Ovary (tissue), 3 donors: Measurements from ENCODE around the gene CCDC196.

Experiments
- CTCF ChIP-seq, 3 donors: fragments of 450-650 bp in 2 of 3; fragments of 200-600 bp in 1 of 3; IDR thresholded peaks; one replicate each; pipeline versions ENCODE4 v1.5.1 to v1.8.0; 2016 to 2022; ENCODE audit warnings: antibody characterized with exemption in 3 of 3, mild to moderate bottlenecking in 1 of 3
- EP300 ChIP-seq: sonication (generic); formaldehyde crosslinking; IDR thresholded peaks from one replicate; pipeline ENCODE4 v1.6.1; 2017; ENCODE audit warnings: antibody characterized with exemption
- POLR2A ChIP-seq: fragments of 450-650 bp; IDR thresholded peaks from one replicate; pipeline ENCODE4 v1.6.1; 2017; ENCODE audit warnings: antibody characterized with exemption, mild to moderate bottlenecking, moderate library complexity
- donor health status: DM: no; HTN: no; CAD: no.

GRCh38 chr14:66485029-66485428 is 1.1 kb upstream of the CCDC196 start:
- TF ChIP-seq CTCF (IDR thresholded peaks at IDR 0.05): no peak
- no peak for TF ChIP-seq EP300
- TF ChIP-seq POLR2A: no peak
